ENCODE data around the gene ADAP1. TPM values are rescaled to one million over a fixed set of nuclear protein-coding genes. Genes with fewer than 3 reads are reported as not detected.
A peak's percentile ranks its signal among the peaks of the same experiment; 100 is the strongest.

The ADAP1 gene
- total and polyA plus RNA-seq, 2 of the 13 experiments (the other 11 are each of a cell fraction or from before 2014, with no cell fraction given): 10.5 to 24.6 TPM

DNA sequence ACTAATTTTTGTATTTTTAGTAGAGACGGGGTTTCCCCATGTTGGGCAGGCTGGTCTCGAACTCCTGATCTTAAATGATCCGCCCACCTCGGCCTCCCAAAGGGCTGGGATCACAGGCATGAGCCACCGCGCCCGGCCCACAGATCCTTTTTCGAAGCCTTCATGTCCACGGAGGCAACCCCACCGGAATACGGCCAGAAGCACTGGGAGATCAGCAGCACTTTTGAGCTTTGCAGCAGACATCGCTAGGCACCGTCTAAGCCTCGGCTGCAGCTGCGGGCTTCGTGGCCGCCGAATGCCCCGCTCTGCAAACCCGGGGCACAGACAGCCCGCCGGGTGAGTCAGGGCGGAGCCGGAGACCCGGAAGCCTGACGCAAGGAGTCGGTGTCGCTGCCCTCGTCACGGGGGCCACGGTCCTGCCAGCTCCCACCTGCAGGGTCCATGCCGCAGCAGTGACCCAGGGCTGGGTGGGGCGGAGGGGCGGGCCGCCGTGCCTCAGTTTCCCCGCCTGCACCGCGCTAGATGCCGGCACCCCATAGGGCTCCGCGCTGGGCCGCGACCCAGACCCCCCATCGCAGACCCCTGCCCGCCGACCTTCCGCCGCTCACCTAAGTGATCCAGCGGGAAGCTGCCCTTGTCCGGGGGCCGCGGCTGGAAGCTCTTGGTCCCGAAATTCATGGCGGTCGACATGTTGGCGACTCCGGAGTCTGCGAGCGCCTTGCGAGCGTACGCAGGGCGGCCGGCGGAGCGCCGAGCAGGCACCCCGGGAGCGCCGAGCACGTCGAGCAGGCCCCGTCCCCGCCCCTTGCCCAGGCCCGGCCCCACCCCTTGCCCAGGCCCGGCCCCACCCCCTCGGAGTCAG lies 20.6 kb upstream of the ADAP1 start, which contains the start of gene COX19 (continued):
- TF ChIP-seq SALL2 (CRISPR knock-in tag; IDR thresholded peaks at IDR 0.05): 0 out of 2 replicates have a peak, but pooled peaks have one; percentile 36
- TF ChIP-seq ZZZ3 (CRISPR knock-in tag; IDR thresholded peaks at IDR 0.05; ENCODE audit: borderline replicate concordance): 0 out of 2 replicates have a peak, but pooled peaks have one; percentile 68
- TF ChIP-seq ZNF282 (IDR thresholded peaks at IDR 0.05; ENCODE audit: partially characterized antibody): no peak
- TF ChIP-seq, protein P1, sequence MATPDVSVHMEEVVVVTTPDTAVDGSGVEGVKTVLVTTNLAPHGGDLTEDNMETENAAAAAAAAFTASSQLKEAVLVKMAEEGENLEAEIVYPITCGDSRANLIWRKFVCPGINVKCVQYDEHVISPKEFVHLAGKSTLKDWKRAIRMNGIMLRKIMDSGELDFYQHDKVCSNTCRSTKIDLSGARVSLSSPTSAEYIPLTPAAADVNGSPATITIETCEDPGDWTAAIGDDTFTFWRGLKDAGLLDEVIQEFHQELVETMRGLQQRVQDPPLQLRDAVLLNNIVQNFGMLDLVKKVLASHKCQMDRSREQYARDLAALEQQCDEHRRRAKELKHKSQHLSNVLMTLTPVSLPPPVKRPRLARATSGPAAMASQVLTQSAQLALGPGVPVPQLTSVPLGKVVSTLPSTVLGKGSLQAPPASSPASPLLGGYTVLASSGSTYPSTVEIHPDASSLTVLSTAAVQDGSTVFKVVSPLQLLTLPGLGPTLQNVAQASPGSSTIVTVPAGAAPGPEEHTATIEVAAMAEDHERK (CRISPR knock-in tag; IDR thresholded peaks at IDR 0.05; ENCODE audit: low read depth): peak; percentile 99
- TF ChIP-seq ERF (CRISPR knock-in tag; IDR thresholded peaks at IDR 0.05): peak; percentile 79
- TF ChIP-seq TBX2 (CRISPR knock-in tag; IDR thresholded peaks at IDR 0.05; ENCODE audit: borderline replicate concordance): peak; percentile 77
- no peak for TF ChIP-seq SSRP1 (CRISPR knock-in tag; IDR thresholded peaks at IDR 0.05)
- peak; percentile 89 for TF ChIP-seq AGO1 (IDR thresholded peaks at IDR 0.05; ENCODE audit: low read depth, low read length, poor library complexity, severe bottlenecking)
- TF ChIP-seq YY1 (IDR thresholded peaks at IDR 0.05; ENCODE audit: insufficient read depth, insufficient replicate concordance, low read depth, low read length): peak; percentile 95
- TF ChIP-seq FOXK1 (CRISPR knock-in tag; IDR thresholded peaks at IDR 0.05; ENCODE audit: borderline replicate concordance, low read depth): peak; percentile 55; the same call in 1 of the 2 replicates
- TF ChIP-seq IRX3 (CRISPR knock-in tag; IDR thresholded peaks at IDR 0.05; ENCODE audit: borderline replicate concordance, low read depth): no peak
- TF ChIP-seq ZNF547 (CRISPR knock-in tag; IDR thresholded peaks at IDR 0.05): peak; percentile 66
- peak; percentile 88 for TF ChIP-seq ZFP1 (CRISPR knock-in tag; IDR thresholded peaks at IDR 0.05)
- TF ChIP-seq, protein P2, sequence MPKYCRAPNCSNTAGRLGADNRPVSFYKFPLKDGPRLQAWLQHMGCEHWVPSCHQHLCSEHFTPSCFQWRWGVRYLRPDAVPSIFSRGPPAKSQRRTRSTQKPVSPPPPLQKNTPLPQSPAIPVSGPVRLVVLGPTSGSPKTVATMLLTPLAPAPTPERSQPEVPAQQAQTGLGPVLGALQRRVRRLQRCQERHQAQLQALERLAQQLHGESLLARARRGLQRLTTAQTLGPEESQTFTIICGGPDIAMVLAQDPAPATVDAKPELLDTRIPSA (CRISPR knock-in tag; IDR thresholded peaks at IDR 0.05; ENCODE audit: borderline replicate concordance): peak; percentile 55; the same call in 1 of the 2 replicates
- no peak for TF ChIP-seq GABPA (IDR thresholded peaks at IDR 0.05; ENCODE audit: low read depth, low read length)
- TF ChIP-seq GABPA (CRISPR knock-in tag; IDR thresholded peaks at IDR 0.05; ENCODE audit: low read depth): no peak
- TF ChIP-seq CREB1 (IDR thresholded peaks at IDR 0.05): peak; percentile 68
- no peak for TF ChIP-seq CREB1 (CRISPR knock-in tag; IDR thresholded peaks at IDR 0.05)
